OCI-LY3 (cell line): Measurements from ENCODE around the gene FYB2.

Experiments
- H2AFZ ChIP-seq: fragments of 200-600, 300-600 bp; shearing (Covaris generic); 2 replicates; pipeline ENCODE4 v1.6.0; 2014; ENCODE audit warnings: antibody characterized with exemption, low read depth, low read length
- H3K27ac ChIP-seq: fragments of 200-600, 300-600 bp; sonication (generic); 2 replicates; pipeline ENCODE4 v1.5.1; 2014; ENCODE audit warnings: mild to moderate bottlenecking, low read length, moderate library complexity, mixed read lengths
- H3K27me3 ChIP-seq: fragments of 200-600, 300-600 bp; sonication (generic); 2 replicates; pipeline ENCODE4 v1.6.1; 2014; ENCODE audit warnings: low read depth, low read length, mixed read lengths
- H3K36me3 ChIP-seq: fragments of 200-600, 300-600 bp; sonication (generic); replicated peaks from 2 replicates; pipeline ENCODE3; 2014; ENCODE audit warnings: low read depth, low read length, mixed read lengths
- H3K4me1 ChIP-seq: fragments of 300-600, 200-600 bp; sonication (generic); 2 replicates; pipeline ENCODE4 v1.6.1; 2014; ENCODE audit warnings: low read length, mixed read lengths
- H3K4me2 ChIP-seq: fragments of 200-600, 300-600 bp; sonication (generic); 2 replicates; pipeline ENCODE4 v1.6.1; 2014; ENCODE audit warnings: low read length, mixed read lengths
- H3K4me3 ChIP-seq: fragments of 300-600, 200-600 bp; sonication (generic); 2 replicates; pipeline ENCODE4 v1.5.1; 2014; ENCODE audit warnings: antibody characterized with exemption, mild to moderate bottlenecking, low read length, moderate library complexity
- H3K79me2 ChIP-seq: fragments of 300-600, 200-600 bp; shearing (Covaris generic); 2 replicates; pipeline ENCODE4 v1.6.1; 2014; ENCODE audit warnings: mild to moderate bottlenecking, low read length, mixed read lengths
- H3K9ac ChIP-seq: fragments of 300-600, 200-600 bp; shearing (Covaris generic); 2 replicates; pipeline ENCODE4 v1.6.0; 2014; ENCODE audit warnings: mild to moderate bottlenecking, low read length, moderate library complexity
- H3K9me3 ChIP-seq: fragments of 200-600, 300-600 bp; shearing (Covaris generic); 2 replicates; pipeline ENCODE4 v1.6.1; 2014; ENCODE audit warnings: low read length, mixed read lengths; ENCODE audit not compliant: insufficient read depth
- H4K20me1 ChIP-seq: fragments of 200-600, 300-600 bp; sonication (generic); 2 replicates; pipeline ENCODE4 v1.6.1; 2016; ENCODE audit warnings: low read length, mixed read lengths; ENCODE audit not compliant: insufficient read depth
- EZH2phosphoT487 ChIP-seq: fragments of 200-600 bp; shearing (Covaris generic); IDR thresholded peaks from 2 replicates; pipeline ENCODE4 v1.6.1; 2018; ENCODE audit warnings: antibody characterized with exemption, mixed run types, low read depth
- TF ChIP-seq, protein P1 (sequence below): fragments of 200-600, 300-600 bp; sonication (generic); IDR thresholded peaks from 2 replicates; pipeline ENCODE4 v1.5.1; 2014; ENCODE audit warnings: antibody characterized with exemption, low read length, low read depth

Gene FYB2

DNA sequence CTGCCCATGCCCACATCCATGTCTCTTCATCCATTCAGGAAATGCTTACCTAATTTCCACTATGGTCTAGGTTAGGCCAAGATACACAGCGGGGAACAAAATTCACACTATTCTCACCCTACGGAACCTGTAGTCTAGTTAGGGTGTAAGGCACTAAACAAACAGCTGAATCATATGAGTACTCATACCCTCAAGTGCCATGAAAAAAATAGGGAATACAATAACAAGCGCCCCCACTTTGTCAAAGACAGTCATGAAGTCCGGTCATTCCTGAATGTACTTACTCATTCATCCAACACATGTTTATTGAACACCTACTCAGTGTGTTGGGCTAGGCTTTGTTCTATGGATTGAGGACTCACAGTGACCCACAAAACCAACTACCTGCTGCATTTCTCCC, 6.2 kb upstream of the FYB2 start:
- Histone ChIP-seq H3K4me1 (no peaks in the 10 kb centered on the region), H3K4me2 (no peak overlapping the region), H2AFZ (no peak overlapping the region), H3K9ac (no peak overlapping the region), H3K4me3 (no peak overlapping the region), H3K36me3 (no peaks in the 10 kb centered on the region), H3K79me2 (no peaks in the 10 kb centered on the region), H3K27me3 (peaks cover 7% of the 10 kb centered on the region; the same call in 1 of the 2 replicates), H4K20me1 (no peaks in the 10 kb centered on the region), H3K27ac (no peak overlapping the region), H3K9me3 (no peaks in the 10 kb centered on the region)
- TF ChIP-seq EZH2phosphoT487, result no peak
- TF ChIP-seq, protein P1, sequence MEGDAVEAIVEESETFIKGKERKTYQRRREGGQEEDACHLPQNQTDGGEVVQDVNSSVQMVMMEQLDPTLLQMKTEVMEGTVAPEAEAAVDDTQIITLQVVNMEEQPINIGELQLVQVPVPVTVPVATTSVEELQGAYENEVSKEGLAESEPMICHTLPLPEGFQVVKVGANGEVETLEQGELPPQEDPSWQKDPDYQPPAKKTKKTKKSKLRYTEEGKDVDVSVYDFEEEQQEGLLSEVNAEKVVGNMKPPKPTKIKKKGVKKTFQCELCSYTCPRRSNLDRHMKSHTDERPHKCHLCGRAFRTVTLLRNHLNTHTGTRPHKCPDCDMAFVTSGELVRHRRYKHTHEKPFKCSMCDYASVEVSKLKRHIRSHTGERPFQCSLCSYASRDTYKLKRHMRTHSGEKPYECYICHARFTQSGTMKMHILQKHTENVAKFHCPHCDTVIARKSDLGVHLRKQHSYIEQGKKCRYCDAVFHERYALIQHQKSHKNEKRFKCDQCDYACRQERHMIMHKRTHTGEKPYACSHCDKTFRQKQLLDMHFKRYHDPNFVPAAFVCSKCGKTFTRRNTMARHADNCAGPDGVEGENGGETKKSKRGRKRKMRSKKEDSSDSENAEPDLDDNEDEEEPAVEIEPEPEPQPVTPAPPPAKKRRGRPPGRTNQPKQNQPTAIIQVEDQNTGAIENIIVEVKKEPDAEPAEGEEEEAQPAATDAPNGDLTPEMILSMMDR, result no peak

GRCh38 chr1:56824938-56825337, 5.7 kb upstream of the FYB2 start:
- Histone ChIP-seq H2AFZ (no peak overlapping the region), H3K9ac (no peak overlapping the region), H4K20me1 (no peaks in the 10 kb centered on the region), H3K4me3 (no peak overlapping the region), H3K4me2 (no peak overlapping the region), H3K27me3 (peaks cover 7% of the 10 kb centered on the region; the same call in 1 of the 2 replicates), H3K36me3 (no peaks in the 10 kb centered on the region), H3K9me3 (no peaks in the 10 kb centered on the region), H3K4me1 (no peaks in the 10 kb centered on the region), H3K27ac (no peak overlapping the region), H3K79me2 (no peaks in the 10 kb centered on the region)
- no peak for TF ChIP-seq EZH2phosphoT487
- TF ChIP-seq, protein P1, result no peak

DNA sequence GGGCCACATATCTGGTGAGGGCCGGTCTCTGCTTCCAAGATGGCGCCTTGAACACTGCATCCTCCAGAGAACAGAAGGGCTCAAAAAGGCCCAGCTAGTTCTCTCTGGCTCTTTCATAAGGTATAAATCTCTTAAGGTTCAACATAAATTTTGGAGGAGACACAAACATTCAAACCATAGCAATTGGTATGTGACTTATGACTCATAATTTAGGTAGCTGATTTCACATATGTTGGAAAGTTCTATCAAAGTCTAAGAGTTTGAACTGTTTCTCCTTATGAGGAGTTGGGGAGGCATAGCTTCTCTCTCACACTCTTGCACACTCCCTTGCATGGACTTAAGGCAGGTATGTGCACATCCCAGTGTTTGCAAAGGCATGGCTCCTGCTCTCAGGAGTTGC, 5.1 kb upstream of the FYB2 start:
- TF ChIP-seq EZH2phosphoT487, result no peak
- TF ChIP-seq, protein P1, result no peak
- Histone ChIP-seq H3K36me3 (no peaks in the 10 kb centered on the region), H3K9ac (no peak overlapping the region), H3K4me3 (no peak overlapping the region), H4K20me1 (no peaks in the 10 kb centered on the region), H3K27me3 (peaks cover 7% of the 10 kb centered on the region; the same call in 1 of the 2 replicates), H3K27ac (no peak overlapping the region), H3K9me3 (no peaks in the 10 kb centered on the region), H3K4me1 (no peaks in the 10 kb centered on the region), H3K4me2 (no peak overlapping the region), H3K79me2 (no peaks in the 10 kb centered on the region), H2AFZ (no peak overlapping the region)

GRCh38 chr1:56821462-56821797, 2.2 kb upstream of the FYB2 start:
- no peaks in the 10 kb centered on the region for H3K79me2 ChIP-seq
- no peak overlapping the region for H3K27ac ChIP-seq
- H3K4me2 ChIP-seq, result peak overlapping the region; percentile 68
- H2AFZ ChIP-seq, result no peak overlapping the region
- peak overlapping the region; percentile 45; the same call in 1 of the 2 replicates for H3K4me3 ChIP-seq
- TF ChIP-seq, protein P1, result no peak
- TF ChIP-seq EZH2phosphoT487, result no peak
- H3K9me3 ChIP-seq, result no peaks in the 10 kb centered on the region
- no peaks in the 10 kb centered on the region for H4K20me1 ChIP-seq
- no peaks in the 10 kb centered on the region for H3K36me3 ChIP-seq
- H3K9ac ChIP-seq, result no peak overlapping the region
- peaks cover 10% of the 10 kb centered on the region for H3K4me1 ChIP-seq
- peaks cover 7% of the 10 kb centered on the region; the same call in 1 of the 2 replicates for H3K27me3 ChIP-seq
